ENCODE data around the gene DUSP12.

Gene DUSP12

GRCh38 chr1:161770250-161770649 is 20.7 kb downstream of the DUSP12 start:
- no peak for DNase-seq (ENCODE audit: low read depth)

- no peak for DNase-seq (ENCODE audit: low read depth)
Observed at GRCh38 chr1:161771161-161771560, 21.6 kb downstream of the DUSP12 start.

GRCh38 chr1:161771973-161772372 is 22.4 kb downstream of the DUSP12 start:
- no peak for DNase-seq (ENCODE audit: low read depth)

GRCh38 chr1:161772397-161772796 is 22.8 kb downstream of the DUSP12 start:
- DNase-seq (ENCODE audit: low read depth), result no peak

- no peak for DNase-seq (ENCODE audit: low read depth)
Observed at GRCh38 chr1:161773791-161774190, 24.2 kb downstream of the DUSP12 start.

- DNase-seq (ENCODE audit: low read depth), result no peak
Observed at GRCh38 chr1:161777261-161777660, 27.7 kb downstream of the DUSP12 start.

- DNase-seq (ENCODE audit: low read depth), result no peak
Observed at GRCh38 chr1:161778522-161778921, 28.9 kb downstream of the DUSP12 start.

- DNase-seq (ENCODE audit: low read depth), result no peak
Observed at GRCh38 chr1:161779393-161779792, 29.8 kb downstream of the DUSP12 start.

GRCh38 chr1:161781995-161782394 is 32.4 kb downstream of the DUSP12 start:
- no peak for DNase-seq (ENCODE audit: low read depth)

GRCh38 chr1:161782886-161783285 is 33.3 kb downstream of the DUSP12 start:
- no peak for DNase-seq (ENCODE audit: low read depth)

- no peak for DNase-seq (ENCODE audit: low read depth)
Observed at GRCh38 chr1:161784968-161785367, 35.4 kb downstream of the DUSP12 start.

- DNase-seq (ENCODE audit: low read depth), result no peak
Observed at GRCh38 chr1:161787355-161787754, 37.8 kb downstream of the DUSP12 start.

GRCh38 chr1:161790587-161791317 is 41.2 kb downstream of the DUSP12 start:
- no peak for DNase-seq (ENCODE audit: low read depth)

- no peak for DNase-seq (ENCODE audit: low read depth)
Observed at GRCh38 chr1:161791904-161792655, 42.5 kb downstream of the DUSP12 start.

GRCh38 chr1:161792740-161793139 is 43.2 kb downstream of the DUSP12 start:
- DNase-seq (ENCODE audit: low read depth), result no peak

GRCh38 chr1:161799792-161800191 is 50.2 kb downstream of the DUSP12 start:
- DNase-seq (ENCODE audit: low read depth), result no peak

- DNase-seq (ENCODE audit: low read depth), result no peak
Observed at GRCh38 chr1:161801955-161802354, 52.4 kb downstream of the DUSP12 start.

- DNase-seq (ENCODE audit: low read depth), result no peak
Observed at GRCh38 chr1:161803181-161803580, 53.6 kb downstream of the DUSP12 start.

GRCh38 chr1:161805399-161806197 is 56.0 kb downstream of the DUSP12 start:
- no peak for DNase-seq (ENCODE audit: low read depth)

Data from stimulated activated CD8-positive, alpha-beta memory T cell treated with anti-CD3 and anti-CD28 coated beads, Interleukin-7, amount 100 ng/mL, for 24 hours (primary cell).